Measurements from ENCODE around the gene SNORC. TPM values are rescaled to one million over a fixed set of nuclear protein-coding genes. Genes with fewer than 3 reads are reported as not detected.

SNORC gene
- total and polyA plus RNA-seq, 4 donors, result 0.63 to 2.1 (median 1.3) TPM

- peaks cover 0 to 9% (median 0%) of the 10 kb centered on the region in 5 donors for H3K4me1 ChIP-seq (ENCODE audit: control insufficient read depth in 5 of 5, insufficient read depth in 5 of 5, low read length in 5 of 5)
- ATAC-seq (ENCODE audit: insufficient read depth, low FRiP score) (no peak), DNase-seq (no peak)
- no peaks in the 10 kb centered on the region for H3K9me3 ChIP-seq (ENCODE audit: control insufficient read depth in 4 of 4, insufficient read depth in 3 of 4, low read length in 3 of 4)
- 91 to 96% methylated on average over 13 of the region's 13 CpGs for WGBS, 2 donors
- H3K4me3 ChIP-seq, result no peak overlapping the region
- H3K36me3 ChIP-seq (ENCODE audit: control insufficient read depth in 4 of 4, insufficient read depth in 4 of 4, low read length in 4 of 4), result no peaks in the 10 kb centered on the region
- H3K27me3 ChIP-seq (ENCODE audit: control insufficient read depth in 3 of 3, insufficient read depth in 3 of 3, low read length in 2 of 3), result peaks cover 0 to 7% (median 7%) of the 10 kb centered on the region in 3 donors
- H3K9ac ChIP-seq (ENCODE audit: insufficient read depth in 1 of 2, low read length in 2 of 2), result no peak overlapping the region
- no peak for TF ChIP-seq CTCF (IDR thresholded peaks at IDR 0.05; ENCODE audit: control extremely low read depth, extremely low read depth)
- H3K27ac ChIP-seq (ENCODE audit: low read depth in 1 of 2, low read length in 1 of 2), result no peak overlapping the region
Observed at GRCh38 chr2:232877940-232878511, 8.0 kb downstream of the SNORC start.

- no peak overlapping the region for H3K9ac ChIP-seq (ENCODE audit: insufficient read depth in 1 of 2, low read length in 2 of 2)
- no peak for TF ChIP-seq CTCF (IDR thresholded peaks at IDR 0.05; ENCODE audit: control extremely low read depth, extremely low read depth)
- no peak overlapping the region for H3K4me3 ChIP-seq
- no peaks in the 10 kb centered on the region for H3K9me3 ChIP-seq (ENCODE audit: control insufficient read depth in 4 of 4, insufficient read depth in 3 of 4, low read length in 3 of 4)
- no peak for ATAC-seq (ENCODE audit: insufficient read depth, low FRiP score)
- H3K27me3 ChIP-seq (ENCODE audit: control insufficient read depth in 3 of 3, insufficient read depth in 3 of 3, low read length in 2 of 3), result peaks cover 0 to 7% (median 7%) of the 10 kb centered on the region in 3 donors
- no peak overlapping the region for H3K27ac ChIP-seq (ENCODE audit: low read depth in 1 of 2, low read length in 1 of 2)
- H3K36me3 ChIP-seq (ENCODE audit: control insufficient read depth in 4 of 4, insufficient read depth in 4 of 4, low read length in 4 of 4), result no peaks in the 10 kb centered on the region
- 88 to 93% methylated on average over 20 of the region's 20 CpGs for WGBS, 2 donors
- no peak for DNase-seq
- H3K4me1 ChIP-seq (ENCODE audit: control insufficient read depth in 5 of 5, insufficient read depth in 5 of 5, low read length in 5 of 5), result peaks cover 0 to 9% (median 0%) of the 10 kb centered on the region in 5 donors
Observed at GRCh38 chr2:232878855-232879617, 9.0 kb downstream of the SNORC start.

GRCh38 chr2:232879618-232880494 is 9.8 kb downstream of the SNORC start:
- no peak for TF ChIP-seq CTCF (IDR thresholded peaks at IDR 0.05; ENCODE audit: control extremely low read depth, extremely low read depth)
- Histone ChIP-seq H3K9me3 (ENCODE audit: control insufficient read depth in 4 of 4, insufficient read depth in 3 of 4, low read length in 3 of 4) (no peaks in the 10 kb centered on the region), H3K4me1 (ENCODE audit: control insufficient read depth in 5 of 5, insufficient read depth in 5 of 5, low read length in 5 of 5) (peaks cover 0 to 9% (median 0%) of the 10 kb centered on the region in 5 donors), H3K27ac (ENCODE audit: low read depth in 1 of 2, low read length in 1 of 2) (no peak overlapping the region), H3K9ac (ENCODE audit: insufficient read depth in 1 of 2, low read length in 2 of 2) (no peak overlapping the region), H3K36me3 (ENCODE audit: control insufficient read depth in 4 of 4, insufficient read depth in 4 of 4, low read length in 4 of 4) (no peaks in the 10 kb centered on the region), H3K27me3 (ENCODE audit: control insufficient read depth in 3 of 3, insufficient read depth in 3 of 3, low read length in 2 of 3) (peaks cover 0 to 7% (median 7%) of the 10 kb centered on the region in 3 donors), H3K4me3 (no peak overlapping the region)
- WGBS, 2 donors, result 88 to 94% methylated on average over 21 of the region's 21 CpGs
- ATAC-seq (ENCODE audit: insufficient read depth, low FRiP score), result no peak
- DNase-seq, result no peak
